Kidney capillary endothelial cell (primary cell): ENCODE results near the gene MIER1.

ENCODE experiments used
- DNase-seq: peaks from one replicate; pipeline ENCODE4 v3.0.0-alpha.2; 2018; ENCODE audit warnings: low spot score

The MIER1 gene

DNA sequence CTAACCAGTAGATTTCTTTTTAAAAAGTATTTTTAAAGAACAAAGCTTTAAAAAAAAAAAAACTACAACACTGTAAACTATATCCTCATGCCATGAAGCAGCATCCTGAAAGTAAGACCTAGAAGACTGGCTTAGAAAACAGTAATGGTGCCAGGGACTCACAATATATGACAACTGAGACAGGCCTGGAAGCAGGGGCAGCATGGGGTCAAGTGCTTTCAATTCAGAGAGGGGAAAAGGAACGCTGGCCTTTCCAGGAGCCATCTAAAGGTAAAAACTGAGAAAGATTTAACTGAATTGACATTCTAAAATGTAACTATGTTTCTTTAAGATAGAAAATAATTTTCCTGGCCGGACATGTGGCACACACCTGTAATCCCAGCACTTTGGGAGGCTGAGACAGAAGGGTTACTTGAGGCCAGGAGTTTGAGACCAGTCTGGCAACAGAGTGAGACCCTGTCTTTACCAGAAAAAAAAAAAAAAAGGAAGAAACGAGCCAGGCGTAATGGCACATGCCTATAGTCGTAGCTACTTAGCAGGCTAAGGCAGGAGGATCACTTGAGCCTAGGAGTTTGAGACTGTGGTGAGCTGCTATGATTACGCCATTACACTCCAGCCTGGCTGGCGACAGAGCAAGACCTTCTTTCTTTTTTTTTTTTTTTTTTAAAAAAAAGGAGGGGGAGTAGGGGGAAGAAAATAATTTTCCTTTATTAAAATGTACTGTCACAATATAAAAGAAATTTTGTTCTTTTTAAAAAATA is 75.0 kb downstream of the MIER1 start:
- no peak for DNase-seq

DNA sequence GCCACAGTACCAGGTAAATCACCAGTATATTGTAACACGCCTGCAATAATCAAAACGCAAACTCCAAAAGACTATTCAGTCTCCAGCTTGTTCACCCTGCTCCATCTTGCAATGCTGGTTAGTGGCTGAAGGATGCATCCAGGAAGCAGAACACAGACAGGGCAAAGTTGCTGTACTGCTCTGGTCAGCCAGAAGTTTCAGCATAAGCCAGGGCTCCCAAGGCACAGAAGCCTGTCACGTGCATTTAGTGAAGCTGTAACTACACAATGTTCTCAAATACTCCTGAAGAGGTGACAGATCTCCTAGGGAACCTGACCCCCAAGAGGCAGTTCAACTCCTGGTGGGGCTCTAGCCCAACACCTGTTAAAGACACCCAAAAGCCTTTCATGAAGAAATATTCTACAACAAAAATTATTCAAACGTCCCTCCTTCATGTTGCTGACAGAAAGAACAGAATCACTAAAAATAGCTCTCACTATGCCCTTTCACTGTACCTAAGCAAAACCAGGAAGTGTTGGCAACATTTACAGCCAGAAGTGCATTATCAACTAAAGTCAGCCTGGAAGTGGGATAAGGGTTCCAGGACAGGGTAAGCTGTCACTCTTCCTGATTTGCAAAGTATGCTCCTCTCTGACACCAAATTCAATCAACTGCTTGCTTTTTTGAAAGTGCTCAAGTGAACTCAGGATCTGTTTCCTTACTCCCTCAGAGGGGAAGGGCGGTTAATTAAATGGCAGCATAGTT is 77.1 kb downstream of the MIER1 start:
- no peak for DNase-seq

DNA sequence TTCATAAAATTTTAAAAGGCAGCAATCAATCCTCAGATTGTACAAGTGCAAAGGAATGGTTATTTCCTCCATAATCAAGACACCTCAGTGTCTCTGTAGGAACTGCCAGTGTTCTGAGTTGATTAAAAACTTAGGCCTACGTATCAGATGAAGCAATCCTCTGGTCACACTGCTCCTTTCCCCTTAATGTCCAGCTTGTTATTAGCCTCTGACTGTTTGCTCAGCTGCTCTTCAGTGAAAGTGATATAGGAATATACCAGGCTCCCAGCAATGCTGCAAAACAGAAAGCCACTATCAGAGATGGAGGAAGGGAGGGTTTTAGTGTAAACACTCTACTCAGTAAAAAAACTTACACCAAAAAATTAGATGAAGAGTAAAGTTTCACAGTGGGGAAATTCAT is 79.4 kb downstream of the MIER1 start:
- DNase-seq: no peak

DNA sequence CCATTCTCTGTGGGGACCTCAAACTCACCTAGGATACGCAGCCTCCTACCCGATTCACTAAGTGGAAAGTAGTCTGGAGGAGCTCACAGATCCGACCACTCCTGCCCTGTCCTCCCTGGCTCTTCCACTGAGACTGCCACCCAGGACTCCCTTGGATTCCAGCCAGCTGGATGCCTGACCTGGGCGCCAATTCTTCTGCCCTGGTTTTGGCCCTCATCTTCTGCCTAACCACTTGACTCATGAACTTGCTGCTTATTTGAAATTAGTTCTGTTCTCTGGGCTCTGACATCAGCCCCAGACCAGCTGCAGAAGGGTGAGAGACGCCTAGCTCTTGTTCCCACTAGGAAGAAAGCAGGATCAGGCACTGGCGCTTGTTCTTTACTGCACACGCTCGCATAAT is 80.3 kb downstream of the MIER1 start:
- no peak for DNase-seq

DNA sequence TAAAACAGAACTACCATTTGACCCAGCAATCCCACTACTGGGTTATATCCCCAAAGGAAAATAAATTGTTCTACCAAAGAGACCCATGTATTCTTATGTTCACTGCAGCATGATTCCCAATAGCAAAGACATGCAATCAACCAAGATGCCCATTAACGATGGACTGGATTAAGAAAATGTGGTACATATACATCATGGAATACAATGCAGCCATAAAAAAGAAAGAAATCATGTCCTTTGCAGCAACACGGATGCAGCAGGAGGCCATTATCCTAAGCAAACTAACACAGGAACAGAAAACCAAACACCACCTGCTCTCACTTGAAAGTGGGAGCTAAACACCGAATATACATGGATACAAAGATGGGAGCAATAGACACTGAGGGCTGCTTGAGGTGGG is 85.0 kb downstream of the MIER1 start:
- no peak for DNase-seq

DNA sequence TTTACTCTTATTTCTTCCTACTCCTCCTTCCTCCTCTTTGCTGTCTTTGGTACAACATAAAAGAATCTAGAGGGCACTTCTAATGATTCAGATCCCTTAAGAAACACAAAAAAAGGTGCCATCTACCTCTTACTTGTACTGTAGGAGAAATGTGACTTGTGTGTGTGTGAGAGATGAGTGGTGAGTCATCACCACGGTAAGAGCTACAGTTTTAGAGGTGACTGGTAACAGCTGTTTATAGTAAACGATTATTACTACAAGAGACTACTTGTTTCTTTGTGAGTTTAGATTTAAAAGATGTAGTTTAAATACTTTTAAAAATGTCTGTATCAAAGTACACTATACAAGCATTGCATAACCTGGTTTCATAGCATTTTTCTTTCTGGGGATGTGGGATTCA is 88.8 kb downstream of the MIER1 start:
- no peak for DNase-seq

DNA sequence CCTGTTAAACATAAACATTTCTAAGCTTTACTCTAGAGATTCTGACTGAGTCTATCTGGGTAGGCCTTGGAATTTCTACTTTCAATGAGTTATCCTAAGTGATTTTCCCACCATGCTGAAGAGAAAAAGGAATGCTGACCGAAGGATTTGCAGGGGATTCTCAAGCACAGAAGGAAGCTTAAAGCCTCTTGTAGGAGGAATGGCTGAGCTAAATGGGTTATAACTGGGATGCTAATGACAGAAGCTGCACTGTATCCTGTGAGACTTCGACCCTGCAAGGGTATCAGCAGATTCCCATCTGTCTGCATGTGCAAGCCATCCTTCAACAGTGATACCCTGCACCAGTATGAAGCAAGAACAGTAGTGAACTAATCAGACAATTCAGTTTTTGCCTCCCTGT is 93.8 kb downstream of the MIER1 start:
- no peak for DNase-seq

DNA sequence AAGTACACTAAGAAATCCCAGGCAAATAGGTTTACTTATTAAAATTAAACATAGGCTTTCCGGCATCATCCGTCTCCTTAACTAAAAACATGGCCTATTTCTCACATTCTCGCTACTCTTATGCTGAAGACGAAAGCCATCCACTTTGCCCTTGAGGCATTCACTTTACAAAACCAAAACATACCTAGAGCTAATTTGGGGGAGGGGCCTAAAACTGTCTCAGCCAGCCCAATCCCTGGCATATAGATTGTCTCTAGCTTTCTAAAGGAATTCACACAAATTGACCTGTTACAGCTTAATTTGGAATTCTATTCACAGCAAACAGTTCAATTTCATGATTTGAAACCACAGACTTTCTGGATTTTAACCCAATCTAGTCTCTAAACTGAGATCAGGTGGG is 94.3 kb downstream of the MIER1 start:
- DNase-seq: no peak

DNA sequence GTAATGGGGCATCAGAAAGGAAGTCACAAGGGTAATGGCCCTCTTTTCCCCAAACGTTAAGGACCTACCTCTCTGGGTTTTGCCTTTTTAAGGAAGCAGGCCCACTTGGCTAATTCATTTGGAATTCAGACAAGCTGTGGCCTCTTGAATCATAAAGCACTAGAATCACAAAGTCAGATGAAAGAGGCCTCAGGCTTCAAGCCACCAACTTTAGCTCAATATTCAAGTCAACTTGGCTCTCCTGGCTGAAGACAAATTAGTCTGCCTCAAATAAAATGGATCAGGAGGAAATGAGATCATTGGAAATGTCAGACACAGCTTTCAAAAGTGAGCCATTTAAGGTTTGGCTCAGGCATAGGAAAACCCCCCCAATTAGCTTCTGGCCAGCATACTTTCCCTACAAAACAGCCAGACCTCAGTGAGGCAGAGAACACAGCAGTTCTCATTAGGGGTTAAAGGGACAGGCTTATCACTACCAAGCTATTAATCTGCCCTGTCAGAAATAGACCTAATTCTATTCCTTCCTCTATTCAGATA is 94.9 kb downstream of the MIER1 start:
- peak; percentile 33 for DNase-seq

DNA sequence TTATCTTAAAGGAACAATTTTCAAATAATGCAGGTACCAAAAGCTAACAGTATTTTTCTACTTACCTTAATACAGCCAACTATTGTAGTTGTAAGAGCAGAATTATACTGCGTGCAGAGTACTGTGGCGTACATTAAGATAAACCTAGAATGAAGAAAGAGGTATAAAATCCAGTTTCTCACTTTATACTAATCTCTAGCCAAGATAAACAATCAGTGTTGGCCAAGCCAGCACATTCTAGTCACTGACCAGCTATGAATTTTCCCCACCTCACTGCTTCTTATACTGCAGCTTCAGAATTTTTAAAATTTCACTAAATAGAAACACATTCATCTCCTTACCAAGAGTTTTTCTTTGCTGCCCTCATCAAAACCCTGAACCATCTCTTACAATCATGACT is 95.5 kb downstream of the MIER1 start:
- no peak for DNase-seq

DNA sequence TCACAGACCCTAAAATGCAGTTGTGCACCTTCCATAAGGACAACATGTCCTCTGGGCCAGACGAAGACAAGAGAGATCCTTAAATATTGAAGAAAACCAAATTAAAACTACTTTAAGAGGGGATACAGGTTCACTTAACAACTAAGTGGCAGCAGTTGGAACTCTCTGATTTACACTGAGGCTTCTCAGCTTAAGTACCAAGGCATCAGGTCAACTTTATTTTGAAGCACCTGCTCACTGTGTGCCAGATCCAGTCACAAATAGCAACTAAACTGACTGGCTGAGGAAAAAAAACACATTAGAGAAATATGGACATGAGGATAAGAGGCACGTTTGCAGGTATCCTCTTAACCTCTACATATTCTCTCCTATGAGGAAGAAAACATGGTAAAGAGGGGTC is 96.0 kb downstream of the MIER1 start:
- DNase-seq: no peak

DNA sequence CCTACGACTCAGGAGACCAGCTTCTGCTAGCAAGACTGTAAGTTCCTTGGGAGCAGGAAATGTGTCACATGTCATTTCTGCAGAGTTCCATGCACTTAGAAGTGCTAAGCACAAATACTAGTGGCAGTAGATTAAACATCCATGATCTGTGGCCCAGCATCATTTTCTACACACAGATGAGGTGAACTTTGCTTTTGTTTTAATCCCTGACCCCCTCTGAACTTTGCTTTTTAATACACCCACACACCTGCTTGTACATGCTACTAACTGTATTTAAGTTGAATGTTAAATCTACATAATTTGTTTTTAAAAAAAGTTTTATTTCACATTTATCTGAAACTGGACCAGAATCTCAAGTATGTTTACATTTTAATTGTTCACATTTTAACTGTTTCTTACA is 104.7 kb downstream of the MIER1 start:
- peak; percentile 34 for DNase-seq

DNA sequence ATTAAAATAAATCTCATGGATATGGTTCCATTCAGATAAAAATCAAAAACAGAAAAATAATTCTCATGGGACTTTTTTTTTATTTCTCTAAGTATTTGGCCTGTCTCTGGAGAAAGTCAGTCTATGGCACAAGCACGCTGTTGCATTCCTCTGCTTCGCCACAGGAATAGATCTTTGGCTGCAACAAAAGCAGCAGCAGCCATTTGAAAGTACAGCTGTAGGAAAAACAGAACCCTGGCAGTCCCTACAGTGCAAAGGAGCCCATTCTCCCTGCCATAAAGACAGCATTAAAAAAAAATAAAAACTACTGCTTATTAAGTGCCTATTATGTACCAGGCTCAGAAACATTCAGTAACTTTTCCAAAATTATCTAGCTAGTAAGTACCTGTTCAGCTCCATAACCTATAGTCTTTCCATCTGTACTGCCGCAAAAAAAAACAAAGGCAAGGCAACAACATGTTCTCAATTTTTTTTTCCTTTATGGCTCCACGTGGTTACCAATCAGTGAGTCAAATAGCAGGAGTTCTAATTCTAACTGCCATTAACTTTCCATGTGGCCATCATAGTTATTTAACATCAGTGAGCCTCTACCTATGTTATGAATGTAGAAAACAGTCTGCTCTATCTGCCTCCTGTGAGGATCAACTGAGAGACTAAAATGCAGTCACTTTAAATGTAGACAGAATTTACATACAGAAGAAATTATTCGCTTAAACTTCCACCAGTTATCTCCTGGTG is 106.5 kb downstream of the MIER1 start:
- DNase-seq: no peak

DNA sequence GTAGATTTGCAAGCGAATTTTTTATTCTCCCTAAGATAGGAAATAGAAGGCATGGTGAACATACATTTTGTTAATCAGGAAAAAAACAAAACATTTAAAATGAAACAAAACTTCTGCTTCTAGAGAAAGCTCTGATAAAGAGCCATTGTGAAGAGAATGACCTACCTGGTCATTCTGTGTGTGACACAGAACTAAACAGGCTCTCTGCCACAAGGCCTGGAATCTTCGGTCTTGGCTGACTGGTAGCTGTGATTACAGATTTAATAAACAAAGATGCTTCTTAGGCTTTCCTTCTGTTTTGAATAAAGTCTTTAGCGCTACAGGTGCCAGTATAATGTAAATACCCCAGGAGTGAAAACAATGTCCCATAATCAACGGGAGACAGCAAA is 107.1 kb downstream of the MIER1 start:
- DNase-seq: no peak
